Endothelial cell (in vitro differentiated cells): Measurements from ENCODE around the gene RIBC2. TPM values are rescaled to one million over a fixed set of nuclear protein-coding genes. Genes with fewer than 3 reads are reported as not detected.

Source experiments
- DNase-seq: peaks from one replicate; pipeline ENCODE4 v3.0.0; 2021; ENCODE audit warnings: low spot score
- H3K27ac Mint-ChIP-seq: one replicate; pipeline ENCODE4 v1.8.0; 2021; ENCODE audit warnings: mixed read lengths, inconsistent platforms; ENCODE audit not compliant: unreplicated experiment
- H3K27me3 Mint-ChIP-seq: one replicate; pipeline ENCODE4 v1.8.0; 2021; ENCODE audit warnings: mild to moderate bottlenecking, moderate library complexity, mixed read lengths, inconsistent platforms; ENCODE audit not compliant: unreplicated experiment
- H3K36me3 Mint-ChIP-seq: one replicate; pipeline ENCODE4 v1.8.0; 2021; ENCODE audit warnings: mild to moderate bottlenecking, low read depth, mixed read lengths, inconsistent platforms; ENCODE audit not compliant: unreplicated experiment
- H3K4me1 Mint-ChIP-seq: one replicate; pipeline ENCODE4 v1.8.0; 2021; ENCODE audit warnings: mild to moderate bottlenecking, mixed read lengths, inconsistent platforms; ENCODE audit not compliant: unreplicated experiment
- H3K4me3 Mint-ChIP-seq: one replicate; pipeline ENCODE4 v1.8.0; 2021; ENCODE audit warnings: mild to moderate bottlenecking, mixed read lengths, inconsistent platforms; ENCODE audit not compliant: unreplicated experiment
- H3K9me3 Mint-ChIP-seq: one replicate; pipeline ENCODE4 v1.8.0; 2021; ENCODE audit warnings: mixed read lengths, inconsistent platforms; ENCODE audit not compliant: unreplicated experiment
- CTCF ChIP-seq: fragments of 200-600 bp; sonication (generic); IDR thresholded peaks from one replicate; pipeline ENCODE4 v1.5.0; 2021; ENCODE audit warnings: antibody characterized with exemption; ENCODE audit not compliant: unreplicated experiment
- total RNA-seq: library from RNA; stranded (reverse); fragmentation: NEBNext Ultra II Directional; extraction: Animal tissue kit (Norgen Biotek cat#: 25700); gene quantifications from one replicate; pipeline ENCODE4 v1.2.1, GENCODE V29; 2021; ENCODE audit not compliant: unreplicated experiment

Gene RIBC2
- total RNA-seq, 1 donor from 2014 or later = 0.54 TPM

GRCh38 chr22:45381348-45381747, 32.1 kb upstream of the RIBC2 start:
- TF ChIP-seq CTCF = no peak
- DNase-seq = no peak
- Mint-ChIP-seq H3K36me3 (no peaks in the 10 kb centered on the region), H3K4me3 (no peak overlapping the region), H3K27ac (no peak overlapping the region), H3K9me3 (no peaks in the 10 kb centered on the region), H3K4me1 (no peaks in the 10 kb centered on the region), H3K27me3 (peaks cover 1% of the 10 kb centered on the region)

GRCh38 chr22:45389546-45389945, 23.9 kb upstream of the RIBC2 start:
- TF ChIP-seq CTCF = no peak
- H3K27ac Mint-ChIP-seq = no peak overlapping the region
- H3K9me3 Mint-ChIP-seq = no peaks in the 10 kb centered on the region
- H3K4me1 Mint-ChIP-seq = no peaks in the 10 kb centered on the region
- no peak overlapping the region for H3K4me3 Mint-ChIP-seq
- no peaks in the 10 kb centered on the region for H3K36me3 Mint-ChIP-seq
- H3K27me3 Mint-ChIP-seq = no peaks in the 10 kb centered on the region
- no peak for DNase-seq

- Mint-ChIP-seq H3K4me3 (no peak overlapping the region), H3K27me3 (no peaks in the 10 kb centered on the region), H3K36me3 (no peaks in the 10 kb centered on the region), H3K9me3 (no peaks in the 10 kb centered on the region), H3K27ac (no peak overlapping the region), H3K4me1 (no peaks in the 10 kb centered on the region)
- TF ChIP-seq CTCF = no peak
- DNase-seq = no peak
These were observed 15.7 kb upstream of the RIBC2 start for GRCh38 chr22:45397806-45398205.

DNA sequence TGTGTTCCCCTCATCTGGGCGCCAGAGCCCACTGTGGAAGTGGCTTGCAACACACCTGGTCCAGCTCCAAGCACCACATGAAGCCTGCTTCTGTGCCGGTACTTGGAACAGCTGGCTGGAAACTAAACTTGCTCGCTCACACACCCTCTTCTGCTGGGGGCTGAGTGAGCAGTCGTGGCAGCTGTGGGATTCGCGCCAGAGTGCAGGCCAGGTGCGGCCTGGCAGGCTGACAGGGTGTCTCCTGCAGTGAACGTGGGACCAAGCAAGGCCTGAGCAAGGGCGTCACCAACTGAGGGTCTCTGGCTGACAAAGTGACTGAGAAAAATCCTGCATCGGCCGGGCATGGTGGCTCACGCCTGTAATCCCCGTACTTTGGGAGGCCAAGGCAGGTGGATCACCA, 15.3 kb upstream of the RIBC2 start:
- Mint-ChIP-seq H3K36me3 (no peaks in the 10 kb centered on the region), H3K9me3 (no peaks in the 10 kb centered on the region), H3K27me3 (no peaks in the 10 kb centered on the region), H3K4me1 (no peaks in the 10 kb centered on the region), H3K27ac (no peak overlapping the region), H3K4me3 (no peak overlapping the region)
- DNase-seq = no peak
- no peak for TF ChIP-seq CTCF

GRCh38 chr22:45399712-45400445, 13.6 kb upstream of the RIBC2 start:
- Mint-ChIP-seq H3K9me3 (no peaks in the 10 kb centered on the region), H3K27me3 (no peaks in the 10 kb centered on the region), H3K36me3 (no peaks in the 10 kb centered on the region), H3K27ac (no peak overlapping the region), H3K4me3 (no peak overlapping the region), H3K4me1 (no peaks in the 10 kb centered on the region)
- DNase-seq = no peak
- TF ChIP-seq CTCF = no peak
